Stimulated activated naive CD4-positive, alpha-beta T cell treated with Interleukin-2 at 50 U/mL for 16 hours (primary cell): ENCODE measurements around the gene AMBRA1.
A peak's percentile ranks its signal among the peaks of the same experiment; 100 is the strongest.

ENCODE experiments used
- DNase-seq: peaks from one replicate; lab custom pipeline; 2025; lab: John Stamatoyannopoulos, UW

The AMBRA1 gene

GRCh38 chr11:46367244-46367915 lies 226.4 kb downstream of the AMBRA1 start:
- peak; percentile 59 for DNase-seq

GRCh38 chr11:46366661-46367161 lies 227.1 kb downstream of the AMBRA1 start:
- no peak for DNase-seq

GRCh38 chr11:46366260-46366659 lies 227.6 kb downstream of the AMBRA1 start:
- DNase-seq, result no peak

GRCh38 chr11:46364791-46365190 lies 229.0 kb downstream of the AMBRA1 start:
- no peak for DNase-seq

- no peak for DNase-seq
Measured at GRCh38 chr11:46364056-46364455, 229.8 kb downstream of the AMBRA1 start.

GRCh38 chr11:46363455-46364005 lies 230.3 kb downstream of the AMBRA1 start:
- DNase-seq, result no peak

- DNase-seq, result no peak
Measured at GRCh38 chr11:46363031-46363407, 230.8 kb downstream of the AMBRA1 start.

- DNase-seq, result no peak
Measured at GRCh38 chr11:46362156-46363030, 231.4 kb downstream of the AMBRA1 start.

GRCh38 chr11:46361283-46362155 lies 232.3 kb downstream of the AMBRA1 start:
- DNase-seq, result peak; percentile 61

- no peak for DNase-seq
Measured at GRCh38 chr11:46360878-46361277, 232.9 kb downstream of the AMBRA1 start.

- no peak for DNase-seq
Measured at GRCh38 chr11:46359953-46360352, 233.9 kb downstream of the AMBRA1 start.

- DNase-seq, result no peak
Measured at GRCh38 chr11:46357483-46357936, 236.3 kb downstream of the AMBRA1 start.

- no peak for DNase-seq
Measured at GRCh38 chr11:46356924-46357482, 236.8 kb downstream of the AMBRA1 start.

- DNase-seq, result peak; percentile 45
Measured at GRCh38 chr11:46353698-46354097, 240.1 kb downstream of the AMBRA1 start.

- peak; percentile 75 for DNase-seq
Measured at GRCh38 chr11:46352063-46352841, 241.6 kb downstream of the AMBRA1 start.

- DNase-seq, result no peak
Measured at GRCh38 chr11:46351606-46352005, 242.2 kb downstream of the AMBRA1 start.

GRCh38 chr11:46351148-46351547 lies 242.7 kb downstream of the AMBRA1 start:
- no peak for DNase-seq

- no peak for DNase-seq
Measured at GRCh38 chr11:46350695-46351094, 243.1 kb downstream of the AMBRA1 start.

- DNase-seq, result peak; percentile 44
Measured at GRCh38 chr11:46348566-46349401, 245.0 kb downstream of the AMBRA1 start.
